ENCODE data around the gene TBX20. TPM values are rescaled to one million over a fixed set of nuclear protein-coding genes. Genes with fewer than 3 reads are reported as not detected.

The TBX20 gene
- total RNA-seq, 2 donors from 2014 or later, result not detected

Other genes with a start within 250 kb of the TBX20 start
- 10 to 100 TPM; 10.2 to 10.3 TPM for gene DPY19L1, start 216.6 kb downstream of the TBX20 start, total RNA-seq

Measured in activated naive CD4-positive, alpha-beta T cell treated with anti-CD3 and anti-CD28 coated beads, Interleukin-2, amount 50 U/mL, for 72 hours (primary cell).